AG04450 (cell line): ENCODE results near the gene B3GALT6. TPM values are rescaled to one million over a fixed set of nuclear protein-coding genes. Genes with fewer than 3 reads are reported as not detected.

Experiments
- CTCF ChIA-PET: fragments of 300-600, 350-600 bp; formaldehyde crosslinking; extraction: SDS; loops from one replicate; lab custom pipeline; 2022; ENCODE audit warnings: antibody characterized with exemption, inconsistent platforms; lab: Charles Lee
- POLR2A ChIA-PET: fragments of 350-600 bp; formaldehyde crosslinking; extraction: SDS; loops from one replicate; lab custom pipeline; 2021; ENCODE audit warnings: antibody characterized with exemption, inconsistent platforms; lab: Yijun Ruan, JAX
- DNase-seq: peaks from one replicate; pipeline ENCODE4 v3.0.0-alpha.2; 2011; ENCODE audit warnings: low read depth, low spot score
- H3K27ac ChIP-seq: one replicate; pipeline ENCODE4 v1.5.1; 2012; ENCODE audit warnings: low read depth, low read length, control low read depth
- H3K27me3 ChIP-seq: one replicate; pipeline ENCODE4 v1.6.0; 2012; ENCODE audit warnings: low read length; ENCODE audit not compliant: control insufficient read depth, insufficient read depth
- H3K4me3 ChIP-seq: 2 replicates; pipeline ENCODE4 v1.5.1; 2011; ENCODE audit warnings: mild to moderate bottlenecking, low read depth, low read length, control low read depth
- H3K9me3 ChIP-seq: 2 replicates; pipeline ENCODE4 v1.5.1; 2012; ENCODE audit warnings: low read length; ENCODE audit not compliant: control insufficient read depth, insufficient read depth
- CTCF ChIP-seq: IDR thresholded peaks from 2 replicates; pipeline ENCODE4 v1.5.1; 2011; ENCODE audit warnings: low read depth, low read length, control low read depth, inconsistent platforms
- polyA plus RNA-seq: library from polyadenylated mRNA; depleted of rRNA; stranded (reverse); fragments of >200 nt; gene quantifications from 2 replicates; pipeline ENCODE4 v1.2.3, GENCODE V29; 2011; rRNA removed

B3GALT6 gene
- polyA plus RNA-seq, 1 experiment = 15.2 TPM

- no peak for TF ChIP-seq CTCF
- ChIA-PET CTCF (no interaction called here), POLR2A (no interaction called here)
- Histone ChIP-seq H3K27me3 (no peaks in the 10 kb centered on the region), H3K4me3 (no peak overlapping the region), H3K9me3 (no peaks in the 10 kb centered on the region; the same call in 1 of the 2 replicates), H3K27ac (no peak overlapping the region)
- no peak for DNase-seq
Observed at GRCh38 chr1:1281533-1282321, 49.7 kb downstream of the B3GALT6 start.

GRCh38 chr1:1282998-1283397 lies 51.0 kb downstream of the B3GALT6 start:
- H3K27me3 ChIP-seq = no peaks in the 10 kb centered on the region
- H3K9me3 ChIP-seq = peaks cover 8% of the 10 kb centered on the region; the same call in 1 of the 2 replicates
- DNase-seq = no peak
- POLR2A ChIA-PET = interaction anchor here (0.7 kb wide), 1 partner anchor 203 kb away, joined by 5 read pairs; no protein-coding TSS in a partner anchor
- H3K27ac ChIP-seq = no peak overlapping the region
- no peak for TF ChIP-seq CTCF
- CTCF ChIA-PET = no interaction called here
- no peak overlapping the region for H3K4me3 ChIP-seq

- POLR2A ChIA-PET = interaction anchor here (1.4 kb wide), 1 partner anchor 10 kb away, joined by 3 read pairs; the partner anchor contains the start of gene UBE2J2
- CTCF ChIA-PET = interaction anchor here (1.2 kb wide), 1 partner anchor 162 kb away, joined by 3 read pairs; no protein-coding TSS in a partner anchor
- H3K27me3 ChIP-seq = no peaks in the 10 kb centered on the region
- H3K27ac ChIP-seq = no peak overlapping the region
- H3K4me3 ChIP-seq = no peak overlapping the region
- DNase-seq = no peak
- no peak for TF ChIP-seq CTCF
- peaks cover 14% of the 10 kb centered on the region; the same call in 1 of the 2 replicates for H3K9me3 ChIP-seq
Observed at GRCh38 chr1:1283821-1284220, 51.8 kb downstream of the B3GALT6 start.

Other genes with a start within 250 kb of the B3GALT6 start
- 0.68 and 0.76 TPM in 2 replicates for gene HES4, start 232.1 kb upstream of the B3GALT6 start, polyA plus RNA-seq
- gene ISG15, start 218.7 kb upstream of the B3GALT6 start, polyA plus RNA-seq = 22.4 and 36.0 TPM in 2 replicates
- gene AGRN, start 212.1 kb upstream of the B3GALT6 start, polyA plus RNA-seq = 28.3 and 37.4 TPM in 2 replicates
- gene RNF223, start 157.9 kb upstream of the B3GALT6 start, polyA plus RNA-seq = not detected in 2 replicates
- gene C1orf159, start 116.1 kb upstream of the B3GALT6 start, polyA plus RNA-seq = 2.3 and 3.2 TPM in 2 replicates
- not detected in 2 replicates for gene TTLL10, start 58.4 kb upstream of the B3GALT6 start, polyA plus RNA-seq
- 1.0 and 2.1 TPM in 2 replicates for gene TNFRSF18, start 25.6 kb upstream of the B3GALT6 start, polyA plus RNA-seq
- gene TNFRSF4, start 18.1 kb upstream of the B3GALT6 start, polyA plus RNA-seq = 0.07 and 0.24 TPM in 2 replicates
- 109 and 115 TPM in 2 replicates for gene SDF4, start 236 bp upstream of the B3GALT6 start, polyA plus RNA-seq
- gene C1QTNF12, start 14.5 kb downstream of the B3GALT6 start, polyA plus RNA-seq = 0.21 and 0.51 TPM in 2 replicates
- 31.1 and 31.4 TPM in 2 replicates for gene UBE2J2, start 41.6 kb downstream of the B3GALT6 start, polyA plus RNA-seq
- 1.5 and 1.8 TPM in 2 replicates for gene SCNN1D, start 48.2 kb downstream of the B3GALT6 start, polyA plus RNA-seq
- 17.5 and 24.8 TPM in 2 replicates for gene ACAP3, start 75.7 kb downstream of the B3GALT6 start, polyA plus RNA-seq
- 9.6 and 15.6 TPM in 2 replicates for gene PUSL1, start 76.4 kb downstream of the B3GALT6 start, polyA plus RNA-seq
- 52.8 and 69.5 TPM in 2 replicates for gene INTS11, start 92.4 kb downstream of the B3GALT6 start, polyA plus RNA-seq
- 7.1 and 9.5 TPM in 2 replicates for gene CPTP, start 92.6 kb downstream of the B3GALT6 start, polyA plus RNA-seq
- 0.10 and 0.11 TPM in 2 replicates for gene TAS1R3, start 99.0 kb downstream of the B3GALT6 start, polyA plus RNA-seq
- 8.9 and 13.6 TPM in 2 replicates for gene DVL1, start 117.2 kb downstream of the B3GALT6 start, polyA plus RNA-seq
- gene MXRA8, start 126.3 kb downstream of the B3GALT6 start, polyA plus RNA-seq = 186 and 275 TPM in 2 replicates
- gene AURKAIP1, start 143.0 kb downstream of the B3GALT6 start, polyA plus RNA-seq = 54.3 and 71.2 TPM in 2 replicates
- 169 and 181 TPM in 2 replicates for gene CCNL2, start 167.1 kb downstream of the B3GALT6 start, polyA plus RNA-seq
- 131 and 140 TPM in 2 replicates for gene MRPL20, start 175.1 kb downstream of the B3GALT6 start, polyA plus RNA-seq
- 0.16 and 0.24 TPM in 2 replicates for gene ANKRD65, start 189.0 kb downstream of the B3GALT6 start, polyA plus RNA-seq
- gene VWA1, start 203.5 kb downstream of the B3GALT6 start, polyA plus RNA-seq = 3.9 and 5.3 TPM in 2 replicates
- gene ATAD3C, start 217.5 kb downstream of the B3GALT6 start, polyA plus RNA-seq = 0.04 TPM in 1 of 2 replicates, not detected in the other
- gene ATAD3B, start 239.5 kb downstream of the B3GALT6 start, polyA plus RNA-seq = 7.7 and 10.2 TPM in 2 replicates